Measurements from ENCODE around the gene TCL1A.

The TCL1A gene

DNA sequence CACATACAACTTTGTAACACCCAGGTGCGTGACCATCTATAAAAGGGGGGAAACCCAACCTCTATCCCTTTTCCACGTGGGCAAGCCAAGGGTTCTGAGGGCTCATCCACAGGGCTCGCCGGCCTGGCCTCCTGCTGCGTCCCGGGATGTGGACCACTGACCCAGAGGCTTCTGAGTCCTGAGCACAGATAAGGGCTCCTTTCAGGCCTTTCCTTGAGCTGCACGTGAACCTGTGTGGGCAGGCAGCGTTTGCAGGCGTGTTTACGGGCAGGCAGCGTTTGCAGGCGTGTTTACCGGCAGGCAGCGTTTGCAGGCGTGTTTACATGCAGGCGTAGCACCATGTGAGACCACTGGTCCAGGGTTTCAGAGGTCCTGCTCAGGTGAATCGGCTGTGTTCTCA, 3.8 kb downstream of the TCL1A start:
- H3K4me3 ChIP-seq (ENCODE audit: low read depth, low read length), result no peak overlapping the region
- no peak for DNase-seq (ENCODE audit: low read depth)

DNA sequence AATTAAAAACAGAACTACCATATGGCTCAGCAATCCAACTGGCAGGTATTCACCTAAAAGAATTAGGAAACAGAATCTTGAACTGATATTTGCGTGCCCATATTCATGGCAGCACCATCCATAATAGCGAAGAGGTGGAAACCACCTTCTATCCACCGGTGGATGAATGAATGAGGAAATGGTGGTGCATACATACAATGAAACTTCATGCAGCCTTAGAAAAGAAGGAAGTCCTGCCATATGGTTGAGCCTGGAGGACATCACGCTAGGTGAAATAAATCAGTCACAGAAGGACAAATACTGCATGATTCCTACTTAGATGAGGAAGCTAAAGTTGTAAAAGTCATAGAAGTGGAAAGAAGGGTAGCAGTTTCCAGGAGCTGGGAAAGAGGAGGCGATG, 6.6 kb downstream of the TCL1A start:
- no peak for DNase-seq (ENCODE audit: low read depth)
- H3K4me3 ChIP-seq (ENCODE audit: low read depth, low read length), result no peak overlapping the region

DNA sequence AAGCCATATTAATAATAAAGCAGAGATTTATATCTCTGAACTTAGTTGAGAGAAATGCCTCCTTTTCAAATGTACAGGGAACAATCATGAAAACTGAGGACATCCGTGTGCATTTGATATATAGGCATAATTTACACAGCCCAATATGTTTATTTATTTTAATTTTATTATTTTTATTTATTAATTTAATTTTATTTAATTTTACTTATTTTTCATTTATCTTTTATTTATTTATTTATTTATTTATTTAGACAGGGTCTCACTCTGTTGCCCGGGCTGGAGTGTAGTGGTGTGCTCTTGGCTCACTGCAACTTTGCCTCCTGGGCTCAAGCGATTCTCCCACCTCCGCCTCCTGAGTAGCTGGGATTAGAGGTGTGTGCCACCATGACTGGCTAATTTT, 8.4 kb downstream of the TCL1A start:
- no peak for DNase-seq (ENCODE audit: low read depth)
- no peak overlapping the region for H3K4me3 ChIP-seq (ENCODE audit: low read depth, low read length)

DNA sequence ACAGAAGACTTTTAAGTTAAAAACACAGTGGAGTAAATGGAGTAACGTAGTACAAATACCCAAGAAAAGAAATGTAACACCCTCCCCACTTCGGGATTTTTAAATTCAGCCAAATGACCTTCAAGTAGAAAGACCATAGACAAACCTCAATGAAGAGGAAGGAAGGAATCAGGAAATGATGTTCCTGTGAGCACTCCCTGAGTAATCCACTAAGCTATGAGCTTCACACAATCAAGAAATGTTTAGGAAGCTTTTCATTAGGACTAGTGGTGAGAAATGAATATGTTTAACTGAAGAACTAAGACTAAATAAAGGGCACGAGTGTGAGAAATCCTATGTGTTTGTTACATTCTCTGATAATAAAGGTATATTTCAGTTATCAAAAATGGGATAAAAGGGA, 10.1 kb downstream of the TCL1A start:
- no peak overlapping the region for H3K4me3 ChIP-seq (ENCODE audit: low read depth, low read length)
- DNase-seq (ENCODE audit: low read depth), result no peak

- DNase-seq (ENCODE audit: low read depth), result no peak
- no peak overlapping the region for H3K4me3 ChIP-seq (ENCODE audit: low read depth, low read length)
Observed at GRCh38 chr14:95703341-95703740, 10.6 kb downstream of the TCL1A start.

- no peak overlapping the region for H3K4me3 ChIP-seq (ENCODE audit: low read depth, low read length)
- no peak for DNase-seq (ENCODE audit: low read depth)
Observed at GRCh38 chr14:95701846-95702221, 12.1 kb downstream of the TCL1A start.

GRCh38 chr14:95700221-95700976, 13.5 kb downstream of the TCL1A start:
- no peak for DNase-seq (ENCODE audit: low read depth)
- H3K4me3 ChIP-seq (ENCODE audit: low read depth, low read length), result no peak overlapping the region

DNA sequence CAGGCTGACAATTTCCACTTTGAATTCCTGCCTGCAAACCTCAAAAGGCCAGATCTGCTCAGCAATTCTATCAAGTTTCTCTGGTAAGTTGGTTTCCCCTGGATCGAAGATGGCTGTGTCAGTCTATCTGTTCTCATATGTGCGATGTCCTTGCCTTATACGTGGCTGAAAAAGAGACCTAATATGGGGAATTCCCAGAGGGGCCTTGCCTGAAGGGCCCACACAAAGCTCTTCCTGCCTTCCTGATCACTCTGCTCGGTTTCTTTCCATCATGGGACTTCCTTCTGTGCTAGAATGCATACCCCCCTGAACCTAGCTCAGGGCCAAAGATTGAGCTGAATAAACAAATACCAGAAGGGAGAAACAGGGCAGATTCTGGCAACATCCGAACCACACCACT, 14.5 kb downstream of the TCL1A start:
- no peak overlapping the region for H3K4me3 ChIP-seq (ENCODE audit: low read depth, low read length)
- no peak for DNase-seq (ENCODE audit: low read depth)

GRCh38 chr14:95698287-95698686, 15.6 kb downstream of the TCL1A start:
- no peak overlapping the region for H3K4me3 ChIP-seq (ENCODE audit: low read depth, low read length)
- DNase-seq (ENCODE audit: low read depth), result no peak

DNA sequence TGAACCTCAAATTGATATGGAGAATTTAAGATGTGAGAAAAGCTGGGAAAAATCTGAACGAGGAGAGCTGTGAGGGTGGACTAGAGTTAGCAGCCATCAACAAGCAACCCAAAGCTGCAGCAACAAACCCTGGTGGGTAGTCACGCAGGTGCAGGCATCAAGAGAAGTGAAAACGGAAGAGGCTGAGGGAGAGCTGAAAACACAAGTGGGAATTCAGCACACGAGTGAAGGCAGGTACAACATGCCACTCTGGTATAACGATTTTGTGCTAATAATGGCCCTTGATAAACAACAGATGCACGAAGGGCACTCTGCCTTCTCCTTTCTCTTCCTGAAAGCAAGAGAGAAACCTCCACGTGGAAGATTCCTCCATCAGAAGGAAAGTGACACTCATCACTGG, 16.2 kb downstream of the TCL1A start:
- H3K4me3 ChIP-seq (ENCODE audit: low read depth, low read length), result no peak overlapping the region
- DNase-seq (ENCODE audit: low read depth), result no peak

- no peak for DNase-seq (ENCODE audit: low read depth)
- H3K4me3 ChIP-seq (ENCODE audit: low read depth, low read length), result no peak overlapping the region
Observed at GRCh38 chr14:95696741-95697140, 17.2 kb downstream of the TCL1A start.

GRCh38 chr14:95695913-95696312, 18.0 kb downstream of the TCL1A start:
- no peak for DNase-seq (ENCODE audit: low read depth)
- no peak overlapping the region for H3K4me3 ChIP-seq (ENCODE audit: low read depth, low read length)

GRCh38 chr14:95695051-95695450, 18.9 kb downstream of the TCL1A start:
- no peak for DNase-seq (ENCODE audit: low read depth)
- H3K4me3 ChIP-seq (ENCODE audit: low read depth, low read length), result no peak overlapping the region

DNA sequence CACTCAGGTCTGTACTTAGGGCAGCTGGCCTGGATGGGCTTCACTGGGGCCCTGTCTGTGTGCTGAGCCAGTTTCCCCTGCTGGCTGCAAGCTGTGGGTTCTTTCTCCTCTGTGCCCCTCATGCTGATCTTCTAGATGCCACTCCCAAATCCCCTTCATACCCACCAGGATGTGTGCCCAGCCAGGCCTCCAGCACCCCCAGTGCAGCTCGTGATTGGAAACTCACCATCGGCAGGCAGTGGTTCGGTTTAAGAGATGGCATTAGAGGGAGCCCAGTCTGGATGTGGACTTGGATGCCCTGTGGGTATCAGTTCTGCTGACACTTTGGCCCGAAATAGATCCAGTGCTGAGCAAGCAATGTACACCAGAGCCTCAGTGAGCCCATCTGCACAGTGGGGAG, 21.8 kb downstream of the TCL1A start:
- no peak overlapping the region for H3K4me3 ChIP-seq (ENCODE audit: low read depth, low read length)
- no peak for DNase-seq (ENCODE audit: low read depth)

GRCh38 chr14:95691591-95691990, 22.3 kb downstream of the TCL1A start:
- H3K4me3 ChIP-seq (ENCODE audit: low read depth, low read length), result no peak overlapping the region
- no peak for DNase-seq (ENCODE audit: low read depth)

DNA sequence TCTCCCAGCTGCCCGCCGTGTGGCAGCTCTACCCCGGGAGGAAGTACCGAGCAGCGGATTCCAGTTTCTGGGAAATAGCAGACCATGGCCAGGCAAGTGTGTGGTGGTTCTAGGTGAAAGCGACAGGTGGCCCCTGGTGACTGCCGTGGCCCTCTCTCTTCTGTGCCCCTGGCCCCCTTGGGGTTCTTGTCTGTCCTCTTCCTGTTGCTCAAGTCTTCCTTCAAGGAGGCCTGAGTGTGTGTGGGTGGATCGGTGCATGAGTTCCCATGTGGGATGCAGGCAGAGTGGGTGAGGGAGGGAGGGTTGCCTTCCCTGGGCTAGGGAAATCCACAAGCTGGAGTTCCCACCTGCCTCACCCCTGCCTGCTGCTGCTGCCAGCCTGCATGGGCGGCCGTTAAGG, 23.1 kb downstream of the TCL1A start:
- DNase-seq (ENCODE audit: low read depth), result no peak
- H3K4me3 ChIP-seq (ENCODE audit: low read depth, low read length), result no peak overlapping the region

GRCh38 chr14:95689441-95689840, 24.5 kb downstream of the TCL1A start:
- DNase-seq (ENCODE audit: low read depth), result no peak
- H3K4me3 ChIP-seq (ENCODE audit: low read depth, low read length), result no peak overlapping the region

- DNase-seq (ENCODE audit: low read depth), result no peak
- no peak overlapping the region for H3K4me3 ChIP-seq (ENCODE audit: low read depth, low read length)
Observed at GRCh38 chr14:95686935-95687334, 27.0 kb downstream of the TCL1A start.

GRCh38 chr14:95685978-95686922, 27.7 kb downstream of the TCL1A start, which contains the start of gene TCL1B:
Gene TCL1B (plus strand): TSS chr14:95686426. CDS start chr14:95686468, 42 bp downstream.
- no peak for DNase-seq (ENCODE audit: low read depth)

DNA sequence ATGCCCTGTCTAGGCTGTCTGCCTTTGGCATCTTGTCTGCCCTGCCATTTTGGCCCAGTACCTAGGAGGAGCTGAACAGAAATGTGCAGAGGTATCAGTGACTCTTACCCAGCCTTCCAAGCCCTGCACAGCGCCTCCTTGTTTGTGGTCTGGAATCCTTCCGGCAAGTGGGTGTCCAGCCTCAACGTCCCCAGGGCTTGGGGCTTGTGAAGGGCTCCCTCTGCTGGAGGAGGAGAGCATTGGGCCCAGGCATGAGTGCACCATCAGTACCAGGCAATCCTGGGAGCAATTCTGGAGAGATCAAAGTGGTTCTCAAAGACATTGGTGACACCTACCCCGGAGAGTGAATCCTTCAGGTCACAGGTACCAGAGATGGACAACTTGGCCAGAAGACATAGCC, 30.1 kb downstream of the TCL1A start:
- DNase-seq (ENCODE audit: low read depth), result no peak
- no peak overlapping the region for H3K4me3 ChIP-seq (ENCODE audit: low read depth, low read length)

More at GRCh38 chr14:95685978-95686922, 27.7 kb downstream of the TCL1A start, which contains the start of gene TCL1B:
- no peak within 1 kb of the TSS for H3K4me3 ChIP-seq (ENCODE audit: low read depth, low read length)

DNA sequence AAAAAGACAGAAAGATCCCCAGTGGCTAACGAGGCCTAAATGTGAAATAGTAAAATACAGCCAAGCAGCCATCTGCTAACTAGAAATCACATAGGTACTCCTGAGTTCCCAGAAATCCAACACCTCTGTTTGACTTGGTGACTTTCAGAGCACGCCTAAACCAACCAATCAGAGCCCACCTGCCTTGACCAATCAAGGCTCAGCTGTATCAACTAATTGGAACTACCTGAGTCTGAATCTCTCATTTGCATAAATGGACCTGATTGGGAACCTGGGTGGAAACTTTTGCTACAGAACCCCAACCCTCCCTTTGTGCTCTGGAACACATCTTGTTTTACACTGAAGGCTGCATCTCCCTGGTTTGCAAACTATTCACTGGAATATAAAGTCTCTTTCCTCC, 32.8 kb downstream of the TCL1A start:
- H3K4me3 ChIP-seq (ENCODE audit: low read depth, low read length), result no peak overlapping the region
- DNase-seq (ENCODE audit: low read depth), result no peak

All from skeletal muscle cell (primary cell).